GM18499 (cell line): ENCODE data around the gene MARVELD1.
"Not testable (repeated sequence)": the region's sequence is repeated elsewhere in the genome, so short reads cannot be mapped to it uniquely, and the experiment has no call there.

Experiments
- ATAC-seq: cut with Tn5 transposase; IDR thresholded peaks from one replicate; pipeline ENCODE4 v1.9.1; 2021; ENCODE audit warnings: moderate number of reproducible peaks; ENCODE audit not compliant: insufficient read depth, unreplicated experiment

Gene MARVELD1

GRCh38 chr10:97689559-97690020, 23.9 kb upstream of the MARVELD1 start:
- ATAC-seq: no peak

- ATAC-seq: no peak
These were observed 23.4 kb upstream of the MARVELD1 start for GRCh38 chr10:97690133-97690532.

GRCh38 chr10:97698072-97698655, 15.4 kb upstream of the MARVELD1 start:
- not testable (repeated sequence) for ATAC-seq

- no peak for ATAC-seq
These were observed 12.0 kb upstream of the MARVELD1 start for GRCh38 chr10:97701438-97702069.

GRCh38 chr10:97703398-97704067, 10.0 kb upstream of the MARVELD1 start:
- no peak for ATAC-seq

GRCh38 chr10:97704341-97704740, 9.2 kb upstream of the MARVELD1 start:
- ATAC-seq: no peak

GRCh38 chr10:97705006-97705670, 8.4 kb upstream of the MARVELD1 start:
- no peak for ATAC-seq

GRCh38 chr10:97707134-97707861, 6.2 kb upstream of the MARVELD1 start:
- ATAC-seq: no peak

- no peak for ATAC-seq
These were observed 5.4 kb upstream of the MARVELD1 start for GRCh38 chr10:97708167-97708566.

- ATAC-seq: no peak
These were observed 4.3 kb upstream of the MARVELD1 start for GRCh38 chr10:97708976-97709946.

- ATAC-seq: no peak
These were observed 1.6 kb upstream of the MARVELD1 start for GRCh38 chr10:97711640-97712572.

- ATAC-seq: no peak
These were observed 383 bp downstream of the MARVELD1 start for GRCh38 chr10:97713826-97714400.

GRCh38 chr10:97714401-97715258, 1.1 kb downstream of the MARVELD1 start:
- no peak for ATAC-seq

GRCh38 chr10:97715259-97715874, 1.8 kb downstream of the MARVELD1 start:
- ATAC-seq: no peak

GRCh38 chr10:97717627-97718026, 4.1 kb downstream of the MARVELD1 start:
- no peak for ATAC-seq

GRCh38 chr10:97718178-97718577, 4.6 kb downstream of the MARVELD1 start:
- ATAC-seq: no peak
